Measurements from ENCODE around the gene AATK. TPM values are rescaled to one million over a fixed set of nuclear protein-coding genes. Genes with fewer than 3 reads are reported as not detected.

AATK gene
- total and polyA plus RNA-seq, 10 of the 15 experiments (the other 5 are each of a cell fraction or from before 2014, with no cell fraction given), result 0.04 TPM; not detected in 9

GRCh38 chr17:81164371-81165245, 1.4 kb downstream of the AATK start (continued):
- TF ChIP-seq ELK1 (IDR thresholded peaks at IDR 0.05; ENCODE audit: low read depth, low read length), result no peak
- TF ChIP-seq SMAD5 (IDR thresholded peaks at IDR 0.05; ENCODE audit: low read depth), result no peak
- no peak for TF ChIP-seq PML (IDR thresholded peaks at IDR 0.05; ENCODE audit: low read length)
- no peak for TF ChIP-seq ZNF622 (IDR thresholded peaks at IDR 0.05)

- no peak for ATAC-seq
- FAIRE-seq, result no peak
- H4K20me1 ChIP-seq (ENCODE audit: control insufficient read depth, insufficient read depth), result no peaks in the 10 kb centered on the region
- ChIA-PET SMC1A (ENCODE audit: uncharacterized antibody, unreplicated experiment) (no interaction called here), RAD21 (ENCODE audit: unreplicated experiment) (no interaction called here), POLR2A (no interaction called here), CTCF (no interaction called here)
- 44% methylated on average over 15 of the region's 15 CpGs for WGBS (ENCODE audit: insufficient coverage, insufficient replicate concordance, low lambda C conversion rate, missing lambda C conversion rate)
- no peak overlapping the region for H3K4me2 ChIP-seq (ENCODE audit: control insufficient read depth, insufficient read depth)
- no TSS peak for BruUV-seq (replicated peaks)
- H3K27ac ChIP-seq (ENCODE audit: control insufficient read depth, insufficient read depth), result no peak overlapping the region
- DNase-seq (ENCODE audit: low read depth, low spot score), result no peak
- no peaks in the 10 kb centered on the region for H3K36me3 ChIP-seq (ENCODE audit: control insufficient read depth in 2 of 2, insufficient read depth in 2 of 2, low read length in 1 of 2)
- no peaks in the 10 kb centered on the region for H3K79me2 ChIP-seq (ENCODE audit: control insufficient read depth, insufficient read depth, low read length)
- H3K27me3 ChIP-seq (replicated peaks in 1 of 2; ENCODE audit: control insufficient read depth in 2 of 2, insufficient read depth in 2 of 2, low read length in 1 of 2), result no peaks in the 10 kb centered on the region; a peak in 3 of 4 replicates
- no peak overlapping the region for H2AFZ ChIP-seq (ENCODE audit: control insufficient read depth, low read depth, low read length)
- no peak overlapping the region for H3K4me3 ChIP-seq
- H3K9ac ChIP-seq (ENCODE audit: control insufficient read depth, insufficient read depth, low read length), result no peak overlapping the region
- no peaks in the 10 kb centered on the region for H3K9me3 ChIP-seq (replicated peaks; ENCODE audit: control insufficient read depth, insufficient read depth, low read length)
- intact Hi-C loops (cut with micrococcal nuclease; ENCODE audit: unreplicated experiment) (no loop called here), in situ Hi-C loops (cut with MboI) (no loop called here)
- H3K4me1 ChIP-seq (ENCODE audit: control insufficient read depth, insufficient read depth, low read length), result no peaks in the 10 kb centered on the region
- TF ChIP-seq KLF5 (IDR thresholded peaks at IDR 0.05; ENCODE audit: partially characterized antibody), result no peak
- no peak for TF ChIP-seq IKZF1 (conservative IDR thresholded peaks at IDR 0.05)
- TF ChIP-seq RFX5 (IDR thresholded peaks at IDR 0.05; ENCODE audit: low read depth, low read length), result no peak
- TF ChIP-seq RELA (IDR thresholded peaks at IDR 0.05; ENCODE audit: borderline replicate concordance, partially characterized antibody), result no peak
- TF ChIP-seq EP300 (IDR thresholded peaks at IDR 0.05; ENCODE audit: borderline replicate concordance in 1 of 2, control insufficient read depth in 1 of 2, low read depth in 2 of 2, low read length in 2 of 2), result no peak
- TF ChIP-seq NR2F1 (conservative IDR thresholded peaks at IDR 0.05), result no peak
- no peak for TF ChIP-seq SKIL (IDR thresholded peaks at IDR 0.05; ENCODE audit: low read depth, poor library complexity, severe bottlenecking)
- TF ChIP-seq MTA2 (IDR thresholded peaks at IDR 0.05; ENCODE audit: low read depth), result no peak
- TF ChIP-seq NRF1 (conservative IDR thresholded peaks at IDR 0.05; ENCODE audit: low read depth, low read length), result no peak
- TF ChIP-seq CHD4 (IDR thresholded peaks at IDR 0.05), result no peak
- no peak for TF ChIP-seq STAT3 (IDR thresholded peaks at IDR 0.05; ENCODE audit: low read depth, low read length)
- no peak for TF ChIP-seq NFIC (IDR thresholded peaks at IDR 0.05; ENCODE audit: low read depth, low read length)
- TF ChIP-seq IRF4 (IDR thresholded peaks at IDR 0.05; ENCODE audit: low read depth, low read length), result no peak
- TF ChIP-seq USF1 (IDR thresholded peaks at IDR 0.05; ENCODE audit: borderline replicate concordance, extremely low read length, insufficient read depth, low read depth, low read length), result no peak
These were observed 2.2 kb downstream of the AATK start for GRCh38 chr17:81163703-81164370.

Measured in GM12878 (cell line).